ENCODE results near the gene INCENP. TPM values are rescaled to one million over a fixed set of nuclear protein-coding genes. Genes with fewer than 3 reads are reported as not detected.

The INCENP gene
- total and polyA plus RNA-seq, 7 donors = 4.8 to 20.1 (median 11.6) TPM

DNA sequence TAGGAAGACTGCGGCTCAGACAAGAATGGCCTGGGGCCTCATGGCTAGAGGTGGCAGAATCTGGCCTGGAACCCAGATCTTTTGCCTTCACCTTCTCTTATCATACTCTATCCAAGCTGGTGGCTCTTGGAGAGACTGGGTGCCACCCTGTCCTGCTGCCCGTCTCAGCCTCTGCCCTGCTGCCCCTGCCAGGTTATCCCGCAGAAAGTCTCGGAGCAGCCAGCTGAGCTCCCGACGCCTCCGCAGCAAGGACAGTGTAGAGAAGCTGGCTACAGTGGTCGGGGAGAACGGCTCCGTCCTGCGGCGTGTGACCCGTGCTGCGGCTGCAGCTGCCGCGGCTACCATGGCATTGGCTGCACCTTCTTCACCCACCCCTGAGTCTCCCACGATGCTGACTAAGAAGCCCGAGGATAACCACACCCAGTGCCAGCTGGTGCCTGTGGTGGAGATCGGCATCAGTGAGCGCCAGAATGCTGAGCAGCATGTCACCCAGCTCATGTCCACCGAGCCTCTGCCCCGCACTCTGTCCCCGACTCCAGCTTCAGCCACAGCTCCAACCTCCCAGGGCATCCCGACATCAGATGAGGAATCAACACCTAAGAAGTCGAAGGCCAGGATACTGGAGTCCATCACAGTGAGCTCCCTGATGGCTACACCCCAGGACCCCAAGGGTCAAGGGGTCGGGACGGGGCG, 5.9 kb downstream of the INCENP start:
- 94 to 95% (median 95%) methylated on average over 28 of the region's 28 CpGs for WGBS, 3 donors
- Histone ChIP-seq H3K4me1 (peaks cover 11% of the 10 kb centered on the region), H3K27me3 (ENCODE audit: insufficient read depth in 3 of 3, low read length in 2 of 3) (no peaks in the 10 kb centered on the region), H3K4me3 (no peak overlapping the region), H3K27ac (no peak overlapping the region), H3K36me3 (ENCODE audit: insufficient read depth in 1 of 2, low read depth in 1 of 2) (peaks cover 0 to 32% of the 10 kb centered on the region in 2 donors), H3K9me3 (no peaks in the 10 kb centered on the region)
- intact Hi-C loops (cut with DNase I) = no loop called here
- DNase-seq (no peak), ATAC-seq (no peak)
- TF ChIP-seq, protein P1, sequence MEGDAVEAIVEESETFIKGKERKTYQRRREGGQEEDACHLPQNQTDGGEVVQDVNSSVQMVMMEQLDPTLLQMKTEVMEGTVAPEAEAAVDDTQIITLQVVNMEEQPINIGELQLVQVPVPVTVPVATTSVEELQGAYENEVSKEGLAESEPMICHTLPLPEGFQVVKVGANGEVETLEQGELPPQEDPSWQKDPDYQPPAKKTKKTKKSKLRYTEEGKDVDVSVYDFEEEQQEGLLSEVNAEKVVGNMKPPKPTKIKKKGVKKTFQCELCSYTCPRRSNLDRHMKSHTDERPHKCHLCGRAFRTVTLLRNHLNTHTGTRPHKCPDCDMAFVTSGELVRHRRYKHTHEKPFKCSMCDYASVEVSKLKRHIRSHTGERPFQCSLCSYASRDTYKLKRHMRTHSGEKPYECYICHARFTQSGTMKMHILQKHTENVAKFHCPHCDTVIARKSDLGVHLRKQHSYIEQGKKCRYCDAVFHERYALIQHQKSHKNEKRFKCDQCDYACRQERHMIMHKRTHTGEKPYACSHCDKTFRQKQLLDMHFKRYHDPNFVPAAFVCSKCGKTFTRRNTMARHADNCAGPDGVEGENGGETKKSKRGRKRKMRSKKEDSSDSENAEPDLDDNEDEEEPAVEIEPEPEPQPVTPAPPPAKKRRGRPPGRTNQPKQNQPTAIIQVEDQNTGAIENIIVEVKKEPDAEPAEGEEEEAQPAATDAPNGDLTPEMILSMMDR (IDR thresholded peaks at IDR 0.05) = no peak

DNA sequence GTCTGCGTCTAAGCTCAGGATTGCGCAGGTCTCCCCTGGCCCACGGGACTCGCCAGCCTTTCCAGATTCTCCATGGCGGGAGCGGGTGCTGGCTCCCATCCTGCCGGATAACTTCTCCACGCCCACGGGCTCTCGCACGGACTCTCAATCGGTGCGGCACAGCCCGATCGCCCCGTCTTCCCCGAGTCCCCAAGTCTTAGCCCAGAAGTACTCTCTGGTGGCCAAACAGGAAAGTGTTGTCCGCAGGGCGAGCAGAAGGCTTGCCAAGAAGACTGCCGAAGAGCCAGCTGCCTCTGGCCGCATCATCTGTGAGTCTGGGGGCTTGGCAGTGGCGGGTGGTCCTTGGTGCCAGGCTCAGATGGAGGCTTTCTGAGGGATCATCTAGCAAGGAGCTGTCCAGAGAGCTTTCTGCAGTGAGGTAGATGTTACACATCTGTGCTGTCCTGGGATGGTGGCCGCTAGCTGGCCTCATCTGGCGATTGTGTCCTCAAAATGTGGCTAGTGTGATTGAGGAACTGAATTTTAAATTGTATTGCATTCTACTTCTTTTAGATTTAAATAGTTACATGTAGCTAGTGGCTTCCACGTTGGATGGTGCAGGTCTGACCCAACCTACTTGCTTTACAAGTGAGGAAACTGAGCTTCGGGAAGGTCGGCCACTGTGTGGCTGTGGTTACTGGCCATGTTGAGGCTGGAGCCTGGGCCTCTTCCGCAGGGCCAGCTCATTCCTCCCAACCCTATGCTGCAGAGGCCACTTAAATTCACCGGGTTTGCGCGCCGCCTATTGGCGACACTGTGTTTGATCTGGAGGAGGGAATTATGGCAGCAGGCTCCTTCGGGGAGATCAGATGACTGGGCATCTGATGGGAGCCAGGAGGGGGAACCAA, 6.7 kb downstream of the INCENP start:
- Histone ChIP-seq H3K9me3 (no peaks in the 10 kb centered on the region), H3K36me3 (ENCODE audit: insufficient read depth in 1 of 2, low read depth in 1 of 2) (peaks cover 0 to 32% of the 10 kb centered on the region in 2 donors), H3K4me3 (no peak overlapping the region), H3K27me3 (ENCODE audit: insufficient read depth in 3 of 3, low read length in 2 of 3) (no peaks in the 10 kb centered on the region), H3K27ac (no peak overlapping the region), H3K4me1 (peaks cover 4% of the 10 kb centered on the region)
- TF ChIP-seq, protein P1 (IDR thresholded peaks at IDR 0.05) = no peak
- DNase-seq (no peak), ATAC-seq (no peak)
- 95 to 96% (median 95%) methylated on average over 34 of the region's 34 CpGs for WGBS, 3 donors
- intact Hi-C loops (cut with DNase I) = no loop called here

DNA sequence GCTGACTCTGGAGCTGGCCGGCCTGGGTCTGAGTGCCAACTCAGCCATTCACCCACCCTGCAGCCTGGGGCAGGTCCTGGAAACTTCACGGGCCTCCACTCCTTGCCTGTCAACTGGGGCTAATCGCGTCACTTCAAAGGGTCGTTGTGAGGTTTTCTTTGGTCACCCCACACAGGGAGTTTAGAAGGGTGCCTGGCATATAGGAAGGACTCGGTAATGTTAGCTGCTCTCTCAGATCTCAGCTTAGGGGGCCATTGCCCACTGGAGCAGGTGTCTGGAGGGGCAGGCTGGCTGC, 7.3 kb downstream of the INCENP start:
- ATAC-seq (no peak), DNase-seq (no peak)
- no peaks in the 10 kb centered on the region for H3K4me1 ChIP-seq
- TF ChIP-seq, protein P1 (IDR thresholded peaks at IDR 0.05) = no peak
- H3K36me3 ChIP-seq (ENCODE audit: insufficient read depth in 1 of 2, low read depth in 1 of 2) = peaks cover 0 to 32% of the 10 kb centered on the region in 2 donors
- intact Hi-C loops (cut with DNase I) = no loop called here
- H3K27me3 ChIP-seq (ENCODE audit: insufficient read depth in 3 of 3, low read length in 2 of 3) = no peaks in the 10 kb centered on the region
- no peak overlapping the region for H3K27ac ChIP-seq
- no peaks in the 10 kb centered on the region for H3K9me3 ChIP-seq
- no peak overlapping the region for H3K4me3 ChIP-seq
- 87 to 93% (median 93%) methylated on average over 6 of the region's 6 CpGs for WGBS, 3 donors

DNA sequence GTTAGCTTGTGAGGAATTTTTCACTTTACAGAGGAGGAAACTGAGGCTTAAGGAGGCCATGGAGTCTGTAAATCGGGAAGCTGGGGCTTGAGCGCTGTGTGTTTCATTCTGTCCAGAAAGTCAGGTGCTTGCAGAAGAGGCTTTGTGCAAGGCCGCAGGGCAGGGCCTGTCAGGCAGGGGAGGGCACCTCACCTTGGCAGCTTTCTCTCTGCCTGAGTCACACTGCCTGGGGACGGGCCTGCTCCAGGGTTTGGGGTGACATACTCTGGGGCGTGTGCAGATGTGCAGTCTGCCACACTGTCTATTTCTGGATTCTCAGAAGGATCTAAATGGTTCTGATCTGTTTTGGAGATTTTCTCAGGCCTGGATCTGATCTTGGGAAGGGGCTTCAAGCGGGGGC, 8.4 kb downstream of the INCENP start:
- WGBS, 3 donors = 82 to 93% (median 90%) methylated on average over 6 of the region's 6 CpGs
- DNase-seq = no peak
- TF ChIP-seq, protein P1 (IDR thresholded peaks at IDR 0.05) = no peak
- H3K4me3 ChIP-seq = no peak overlapping the region
- intact Hi-C loops (cut with DNase I) = no loop called here
- no peaks in the 10 kb centered on the region for H3K4me1 ChIP-seq
- no peaks in the 10 kb centered on the region for H3K9me3 ChIP-seq
- no peaks in the 10 kb centered on the region for H3K27me3 ChIP-seq (ENCODE audit: insufficient read depth in 3 of 3, low read length in 2 of 3)
- H3K36me3 ChIP-seq (ENCODE audit: insufficient read depth in 1 of 2, low read depth in 1 of 2) = peaks cover 0 to 32% of the 10 kb centered on the region in 2 donors
- ATAC-seq = peak in 2 of 4 donors; percentile 40 to 55
- no peak overlapping the region for H3K27ac ChIP-seq
